GM18498 (cell line): ENCODE results near the gene LCT.
A peak's percentile ranks its signal among the peaks of the same experiment; 100 is the strongest.
"Not testable (repeated sequence)": the region's sequence is repeated elsewhere in the genome, so short reads cannot be mapped to it uniquely, and the experiment has no call there.

Experiments
- ATAC-seq: cut with Tn5 transposase; IDR thresholded peaks from one replicate; pipeline ENCODE4 v1.9.1; 2021; ENCODE audit warnings: mild to moderate bottlenecking, moderate library complexity; ENCODE audit not compliant: unreplicated experiment

LCT gene

DNA sequence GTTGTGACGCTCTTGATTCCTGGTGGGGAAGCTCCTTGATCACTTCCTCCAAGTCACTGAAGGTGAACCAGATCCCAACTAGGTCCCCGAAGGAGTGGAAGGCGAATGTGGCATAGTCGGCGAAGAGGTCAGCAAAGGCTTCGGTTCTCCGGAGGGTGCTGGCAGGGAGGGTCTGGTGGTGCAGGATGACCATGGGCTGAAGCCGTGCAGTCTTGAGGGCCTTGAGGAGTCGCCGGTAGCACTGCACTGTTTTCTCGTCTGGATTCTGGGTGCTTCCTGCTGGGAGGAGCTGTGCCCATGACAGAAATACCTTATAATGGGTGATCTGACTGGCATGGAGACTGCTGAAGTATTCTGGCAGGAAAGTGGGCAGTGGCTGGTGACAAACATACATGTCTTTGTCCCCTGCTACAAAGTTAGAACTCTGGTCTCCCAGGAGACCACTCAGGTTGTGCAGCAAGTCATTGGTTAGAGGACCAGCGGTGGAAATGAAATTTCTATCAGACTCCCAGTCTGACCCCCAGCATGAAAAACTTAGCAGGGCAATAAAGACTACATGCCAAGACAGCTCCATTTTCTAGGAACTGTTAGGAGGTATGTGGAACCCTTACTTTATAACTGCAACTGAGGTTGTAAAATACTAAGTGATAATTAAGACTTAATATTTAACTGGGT lies at the start of gene LCT:
Gene LCT (minus strand): TSS at position 589 of the 675 bp plus-strand sequence. CDS start 15 bp downstream, at position 574.
- ATAC-seq, result no peak

DNA sequence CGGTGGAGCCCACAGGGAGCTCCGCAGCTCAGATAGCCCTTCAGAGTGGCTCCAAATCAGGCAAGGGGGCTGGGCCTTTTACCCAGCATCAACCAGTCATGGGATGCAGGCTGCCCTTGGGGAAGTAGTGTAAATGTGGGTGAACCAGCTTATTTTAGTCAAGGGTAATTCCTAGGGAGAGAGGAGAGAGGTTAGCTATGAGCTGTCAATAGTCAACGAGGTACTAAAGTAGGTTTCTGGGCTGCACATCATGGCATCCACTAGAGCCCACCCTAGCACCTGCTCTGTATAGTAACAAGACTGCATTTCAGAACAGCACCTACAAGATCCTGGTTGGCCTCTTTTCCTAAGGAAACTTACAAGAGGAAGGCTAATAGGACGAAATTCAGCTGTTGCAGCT lies 48.7 kb upstream of the LCT start:
- ATAC-seq, result no peak

DNA sequence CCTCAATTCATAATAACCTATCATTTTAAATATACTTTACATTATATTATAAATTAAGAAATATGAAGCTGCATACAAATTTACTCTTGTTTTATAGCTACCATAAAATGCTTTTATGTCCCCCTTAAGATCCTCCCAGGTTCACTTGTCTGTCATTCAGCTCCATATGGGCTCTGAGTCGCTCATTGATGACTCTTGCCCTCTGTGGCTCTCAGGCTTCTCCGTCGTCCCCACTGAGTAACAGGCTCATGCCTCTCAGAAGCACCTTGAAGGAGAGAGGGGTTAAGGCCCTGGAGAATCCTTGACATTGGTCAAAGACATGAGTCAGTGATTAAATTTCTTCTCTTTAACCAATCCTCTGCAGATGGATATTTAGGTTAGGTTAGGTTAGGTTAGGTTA lies 45.4 kb upstream of the LCT start:
- no peak for ATAC-seq

DNA sequence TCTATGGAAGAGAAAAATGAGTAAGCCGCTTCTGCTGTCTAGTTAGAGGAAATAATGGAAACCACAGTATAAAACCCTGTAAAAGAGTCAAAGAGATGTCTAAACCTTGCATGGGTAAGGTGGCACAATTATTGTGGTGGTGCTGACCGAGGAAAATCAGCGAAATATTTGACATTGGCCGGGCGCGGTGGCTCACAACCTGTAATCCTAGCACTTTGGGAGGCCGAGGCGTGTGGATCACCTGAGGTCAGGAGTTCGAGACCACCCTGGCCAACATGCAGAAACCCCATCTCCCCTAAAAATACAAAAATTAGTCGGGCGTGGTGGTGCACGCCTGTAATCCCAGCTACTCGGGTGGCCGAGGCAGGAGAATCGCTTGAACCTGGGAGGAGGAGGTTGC lies 39.8 kb upstream of the LCT start:
- ATAC-seq, result not testable (repeated sequence)

DNA sequence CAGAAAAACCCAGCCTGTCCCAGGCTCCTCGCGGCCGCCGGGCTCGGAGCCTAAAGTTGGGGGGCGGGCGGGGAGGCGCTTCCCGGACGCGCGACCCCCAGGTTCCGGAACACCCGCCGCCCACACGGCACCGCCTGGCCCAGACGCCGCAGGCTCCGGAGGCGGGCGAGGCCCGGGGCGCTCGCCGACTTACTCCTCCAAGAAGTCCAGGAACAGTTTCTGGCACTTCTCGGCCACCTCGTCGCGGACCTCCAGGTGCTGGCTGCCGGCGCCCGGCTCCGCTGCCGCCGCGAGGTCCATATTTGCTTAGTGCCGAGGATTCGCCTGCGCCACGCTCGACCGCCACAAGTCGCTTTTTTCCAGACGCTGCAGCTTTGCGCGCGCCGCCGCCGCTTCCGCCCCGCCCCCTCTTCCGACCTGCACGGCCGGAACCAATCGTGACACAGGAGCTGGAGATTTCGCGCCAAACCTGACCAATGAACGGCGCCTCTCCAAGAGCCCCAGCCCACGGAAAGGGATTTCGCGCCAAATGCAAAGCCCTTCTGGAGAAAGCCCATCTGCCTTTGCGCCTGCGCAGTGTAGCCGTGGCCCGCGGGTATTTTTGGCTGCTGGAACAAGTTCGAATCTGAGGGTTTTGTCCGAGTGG lies 39.2 kb upstream of the LCT start, which contains the start of gene MCM6:
Gene MCM6 (minus strand): TSS at position 378 of the 646 bp plus-strand sequence. CDS start 78 bp downstream, at position 300.
- peak; percentile 94 for ATAC-seq

DNA sequence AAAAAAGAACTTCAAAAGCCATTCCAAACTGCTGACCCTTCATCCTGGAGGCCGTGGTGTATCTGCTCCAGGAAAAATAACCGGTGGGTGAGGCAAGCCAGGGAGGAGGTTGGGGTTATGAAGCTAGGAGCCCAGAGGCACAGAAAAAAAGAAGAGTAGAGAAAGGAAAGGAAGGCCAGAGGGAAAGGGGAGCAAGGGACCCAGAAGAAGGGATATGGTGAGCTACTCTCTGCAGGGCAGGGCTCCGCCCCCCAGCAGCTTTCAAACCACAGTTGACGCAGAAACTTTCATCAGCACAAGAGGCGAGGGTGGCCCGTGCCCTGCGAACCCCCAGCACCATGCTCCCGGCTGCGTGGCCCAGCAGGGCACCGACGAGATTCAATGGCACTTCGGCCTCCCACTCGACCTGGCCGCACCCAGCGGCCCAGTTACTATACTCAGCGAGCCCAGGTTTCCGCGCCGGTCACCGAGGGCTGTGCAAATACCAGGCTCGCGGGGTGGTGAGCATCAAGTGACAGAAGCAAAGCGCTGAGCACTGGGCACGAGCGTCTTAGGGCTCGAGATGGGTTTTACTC lies 38.6 kb upstream of the LCT start:
- ATAC-seq, result peak; percentile 69

DNA sequence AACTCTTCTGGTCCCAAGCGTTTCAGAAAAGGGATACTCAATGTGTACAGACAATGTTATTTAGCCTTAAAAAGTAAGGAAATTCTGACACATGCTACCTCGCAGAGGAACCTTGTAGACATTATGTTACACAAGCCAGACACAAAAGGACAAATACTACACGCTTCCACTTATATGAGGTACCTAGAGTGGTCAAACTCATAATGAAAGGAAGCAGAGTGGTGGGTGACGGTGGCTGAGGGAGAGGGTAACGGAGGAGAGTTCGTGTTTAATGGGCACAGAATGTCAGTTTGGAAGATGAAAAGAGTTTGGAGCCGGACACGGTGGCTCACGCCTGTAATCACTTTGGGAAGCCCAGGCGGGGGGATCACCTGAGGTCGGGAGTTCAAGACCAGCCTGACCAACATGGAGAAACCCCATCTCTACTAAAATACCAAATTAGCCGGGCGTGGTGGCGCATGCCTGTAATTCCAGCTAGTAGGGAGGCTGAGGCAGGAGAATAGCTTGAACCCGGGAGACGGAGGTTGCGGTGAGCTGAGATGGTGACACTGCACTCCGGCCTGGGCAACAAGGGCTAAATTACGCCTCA lies 37.9 kb upstream of the LCT start:
- ATAC-seq, result no peak

DNA sequence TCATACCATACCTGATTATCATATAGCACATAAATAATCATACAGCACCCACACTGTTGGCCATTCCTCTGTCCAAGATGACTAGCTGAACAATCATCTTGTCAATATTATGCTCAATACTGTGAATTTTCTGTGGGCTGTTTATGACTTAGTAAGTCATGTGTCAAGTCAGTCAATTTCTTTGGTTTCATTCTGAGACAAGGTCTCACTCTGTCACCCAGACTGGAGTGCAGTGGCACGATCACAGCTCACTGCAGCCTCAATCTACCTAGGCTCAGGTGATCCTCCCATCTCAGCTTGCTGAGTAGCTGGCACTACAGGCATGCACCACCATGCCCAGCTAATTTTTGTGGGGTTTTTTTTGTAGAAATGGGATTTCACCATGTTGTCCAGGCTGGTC lies 33.6 kb upstream of the LCT start:
- ATAC-seq, result no peak

DNA sequence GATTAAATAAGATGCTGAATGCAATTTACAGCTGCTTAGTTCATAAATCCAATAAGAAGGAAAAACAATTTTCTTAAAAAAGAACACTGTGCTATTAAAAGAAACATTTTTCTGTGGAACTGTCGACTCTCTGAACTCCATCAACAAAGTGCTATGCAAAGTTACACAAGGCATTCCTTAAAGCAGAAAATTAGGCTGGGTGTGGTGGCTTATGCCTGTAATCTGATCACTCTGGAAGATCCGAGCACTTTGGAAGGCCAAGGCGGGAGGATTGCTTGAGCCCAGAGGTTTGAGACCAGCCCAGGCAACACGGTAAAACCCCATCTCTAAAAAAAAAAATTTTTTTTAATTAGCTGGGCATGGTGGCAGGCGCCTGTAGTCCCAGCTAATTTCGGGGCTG lies 26.2 kb upstream of the LCT start:
- ATAC-seq, result no peak

DNA sequence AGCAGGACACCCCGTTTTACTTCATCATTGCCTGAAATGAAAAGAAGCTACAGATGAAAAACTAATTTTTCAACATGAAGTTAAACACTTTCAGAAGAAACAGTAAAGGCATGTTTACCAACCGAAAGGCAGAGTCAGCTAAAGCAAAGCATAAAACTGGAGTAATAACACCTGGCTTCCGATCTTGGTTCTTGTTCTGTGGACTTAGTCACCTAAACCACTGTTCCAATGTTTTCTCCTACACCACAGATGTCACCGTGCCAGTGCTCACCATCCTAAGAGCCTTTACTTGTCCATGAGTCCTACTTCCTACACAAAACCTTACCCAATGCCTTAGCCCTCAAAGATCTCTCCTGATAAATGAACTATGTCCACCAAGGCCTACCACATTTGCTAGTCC lies 25.7 kb upstream of the LCT start:
- no peak for ATAC-seq

DNA sequence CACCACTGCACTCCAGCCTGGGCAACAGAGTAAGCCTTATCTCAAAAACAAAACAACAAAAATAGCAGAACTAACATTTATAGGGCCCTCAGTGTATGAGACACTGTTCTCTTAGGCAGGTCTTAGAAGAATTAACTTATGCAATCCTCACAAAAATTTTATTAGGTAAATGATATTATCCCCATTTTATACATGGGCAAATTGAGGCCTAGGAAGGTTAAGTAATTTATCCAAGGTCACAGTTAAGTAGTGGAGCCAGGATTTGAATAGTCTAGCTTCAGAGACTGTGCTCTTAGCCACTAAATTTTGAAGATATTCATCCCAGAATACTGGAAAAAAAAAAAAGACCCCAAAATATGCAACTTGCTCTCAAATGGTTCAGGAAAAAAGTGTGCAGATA lies 16.4 kb upstream of the LCT start:
- ATAC-seq, result no peak

DNA sequence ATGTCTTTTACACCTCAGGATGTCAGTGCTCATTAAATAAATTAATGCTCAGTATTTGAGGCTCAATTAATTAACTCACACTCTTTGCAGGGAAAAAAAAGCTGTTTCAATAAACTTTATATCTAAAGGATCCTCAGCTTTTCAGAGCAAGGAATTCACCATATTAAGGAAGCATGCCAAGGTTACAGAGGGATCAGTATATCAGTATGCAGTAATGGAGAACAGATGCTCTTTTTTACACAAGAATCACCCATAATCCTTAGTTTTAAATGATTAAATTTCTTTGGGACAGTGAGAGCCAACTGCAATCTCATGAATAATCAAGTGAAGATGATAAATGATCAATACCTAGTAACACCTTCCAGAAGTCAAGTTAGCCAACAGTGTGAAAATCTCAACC lies 14.9 kb upstream of the LCT start:
- ATAC-seq, result no peak

DNA sequence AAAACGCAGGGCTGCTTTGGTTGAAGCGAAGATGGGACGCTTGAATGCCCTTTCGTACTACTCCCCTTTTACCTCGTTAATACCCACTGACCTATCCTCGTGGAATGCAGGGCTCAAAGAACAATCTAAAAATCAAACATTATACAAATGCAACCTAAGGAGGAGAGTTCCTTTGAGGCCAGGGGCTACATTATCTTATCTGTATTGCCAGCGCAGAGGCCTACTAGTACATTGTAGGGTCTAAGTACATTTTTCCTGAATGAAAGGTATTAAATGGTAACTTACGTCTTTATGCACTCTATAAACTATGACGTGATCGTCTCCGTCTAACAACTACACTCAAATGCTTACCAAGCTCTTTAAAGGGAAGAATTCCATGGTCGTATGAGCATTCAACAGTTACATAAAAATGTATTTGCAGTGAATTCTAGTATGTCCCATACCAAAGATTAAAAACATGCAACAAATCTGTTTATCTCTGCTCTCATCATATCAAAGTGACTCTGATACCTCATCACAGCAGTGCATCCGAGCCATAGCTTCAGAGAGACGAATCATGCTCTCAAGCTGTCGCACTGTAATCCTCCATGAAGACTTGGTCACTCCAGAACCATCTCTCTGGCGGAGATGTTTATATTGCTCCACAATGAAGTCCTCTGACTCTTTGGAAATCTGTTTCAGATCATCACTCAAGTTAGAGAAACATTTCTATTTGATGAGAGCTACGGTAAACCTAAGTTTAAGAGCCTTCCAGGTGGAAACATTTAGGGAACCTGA lies 14.1 kb upstream of the LCT start:
- no peak for ATAC-seq

DNA sequence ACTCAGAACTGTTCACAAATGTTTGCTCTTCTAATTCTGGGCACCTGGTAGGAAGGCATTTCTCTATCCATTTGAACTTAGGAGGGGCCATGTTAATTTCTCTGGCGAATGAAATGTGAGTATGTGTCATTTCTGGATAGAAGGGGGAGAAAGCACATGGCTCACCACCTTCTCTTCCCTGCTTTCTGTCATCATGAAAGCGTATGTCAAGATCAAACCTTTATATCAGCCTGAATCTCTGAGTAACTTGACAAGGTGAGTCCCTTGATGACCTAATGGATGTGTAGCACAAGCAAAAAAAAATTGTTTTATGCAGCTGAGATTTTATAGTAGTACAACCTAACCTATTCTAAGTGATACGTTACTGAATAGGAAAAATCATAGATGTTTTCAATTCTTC lies 12.1 kb upstream of the LCT start:
- ATAC-seq, result no peak

DNA sequence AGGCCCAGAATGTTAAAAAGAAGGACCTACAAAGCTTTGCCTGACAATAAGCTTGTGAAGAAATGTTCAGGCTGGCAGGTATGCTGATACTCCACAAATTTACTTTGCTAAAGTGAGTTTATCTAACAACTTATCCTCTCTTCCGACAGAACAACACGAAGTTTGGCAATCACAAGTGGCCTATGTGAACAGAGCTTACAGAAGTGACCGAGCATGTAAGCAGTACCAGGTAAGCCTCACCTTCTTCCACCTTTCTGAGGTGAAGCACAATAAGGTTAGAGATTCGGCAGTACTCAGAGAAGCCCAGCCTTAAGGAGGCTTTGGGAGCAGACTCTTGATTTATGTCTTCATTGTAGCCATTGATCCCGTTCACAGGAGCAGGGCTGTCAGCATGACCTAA lies 9.0 kb upstream of the LCT start:
- ATAC-seq, result no peak

DNA sequence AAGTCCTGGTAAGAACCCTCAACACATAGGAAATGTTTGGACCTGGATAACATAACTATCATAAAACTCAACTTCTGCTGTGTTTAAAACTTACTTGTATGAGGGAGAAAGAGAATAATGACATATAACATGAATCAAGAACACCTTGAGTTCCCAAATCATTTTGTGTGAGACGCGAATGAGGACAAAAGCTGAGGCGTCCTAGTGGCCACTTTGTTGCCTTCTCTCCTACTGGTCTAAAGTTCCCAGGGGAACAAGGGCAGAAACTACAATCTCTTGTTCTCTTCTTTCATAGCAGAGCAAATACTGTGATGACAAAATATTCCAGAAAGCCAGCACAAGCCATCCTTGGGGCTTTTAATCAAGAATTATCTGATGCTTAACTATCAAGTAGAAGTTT lies 8.3 kb upstream of the LCT start:
- ATAC-seq, result no peak

DNA sequence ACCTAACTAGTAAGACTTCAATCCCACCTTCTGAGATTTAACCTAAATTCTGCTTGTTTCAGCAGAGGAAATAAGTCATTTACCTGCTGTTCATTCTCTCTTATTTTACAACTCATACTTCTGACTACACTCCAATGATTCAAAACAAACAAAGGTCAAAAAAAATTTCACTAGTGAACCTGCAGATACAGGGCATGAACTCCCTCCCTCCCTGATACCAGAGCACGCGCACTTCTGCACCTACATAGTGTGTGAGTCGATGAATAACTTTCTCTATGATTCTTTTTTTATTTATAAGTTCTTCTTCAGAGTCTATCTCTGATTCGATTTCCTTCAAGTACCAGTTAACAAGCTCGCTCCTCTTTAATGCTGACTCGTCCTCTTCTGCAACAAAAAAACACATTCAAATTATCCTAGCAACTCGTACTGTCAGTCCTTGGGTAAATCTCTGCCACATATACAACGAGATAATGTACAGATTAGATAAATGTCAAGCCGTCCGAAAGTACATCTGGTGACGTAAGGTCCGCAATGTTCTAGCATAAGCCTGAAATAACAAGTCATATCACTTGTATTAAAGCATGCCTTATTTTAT lies 7.4 kb upstream of the LCT start:
- ATAC-seq, result no peak

DNA sequence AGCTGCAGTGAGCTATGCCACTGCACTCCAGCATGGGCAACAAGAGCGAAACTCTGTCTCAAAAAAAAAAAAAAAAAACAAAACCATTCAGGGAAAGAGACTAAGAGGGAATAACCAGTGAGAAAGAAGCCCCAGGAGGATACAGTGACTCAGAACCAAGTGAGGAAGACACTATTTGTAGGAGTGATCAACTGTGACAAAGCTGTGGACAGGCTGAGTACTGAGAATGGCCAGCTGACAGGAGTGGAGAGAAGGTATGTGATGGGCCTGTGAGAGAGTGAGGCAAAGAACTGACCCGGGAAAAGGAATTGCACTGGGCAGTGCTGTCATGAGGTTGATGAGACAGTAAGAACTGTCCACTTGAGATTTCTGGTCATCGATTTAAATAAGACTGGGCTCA lies 6.7 kb upstream of the LCT start:
- ATAC-seq, result no peak

DNA sequence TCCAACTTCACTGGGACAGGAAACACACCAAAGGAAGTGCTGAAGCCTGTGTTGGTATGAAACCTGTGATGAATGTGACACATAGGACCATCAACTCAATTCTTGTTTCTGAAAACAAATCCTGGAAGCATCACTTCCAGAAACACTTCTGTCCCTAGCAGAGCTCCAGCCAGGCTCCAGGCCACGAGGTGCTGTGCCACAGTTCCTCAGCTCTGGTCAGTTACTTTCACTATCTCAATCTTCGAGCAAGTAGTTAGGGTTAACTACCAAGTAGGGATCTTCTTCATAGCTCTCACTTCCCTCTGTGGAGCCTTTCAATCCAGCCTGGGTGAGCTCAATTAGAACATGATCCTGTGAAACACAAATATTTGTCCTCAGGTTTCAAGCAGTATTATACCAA lies 3.6 kb upstream of the LCT start:
- ATAC-seq, result no peak

DNA sequence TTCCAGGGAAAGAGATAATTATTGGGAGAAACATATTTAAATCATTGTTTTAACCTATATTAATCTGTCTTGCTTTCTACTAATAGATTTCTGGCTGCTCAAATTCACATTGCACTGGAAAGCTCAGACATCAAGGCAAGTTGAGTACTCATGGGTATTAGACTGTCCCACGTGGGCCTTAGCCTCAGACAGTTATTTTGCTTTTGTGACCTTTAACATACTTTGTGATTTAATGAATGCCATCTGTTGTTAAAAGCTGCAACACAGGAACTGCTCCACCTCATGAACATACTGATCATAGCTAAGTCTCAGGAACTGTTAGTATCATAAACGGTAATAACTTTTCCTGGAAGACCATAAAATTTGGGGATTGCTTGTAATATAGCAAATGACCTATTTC lies 2.7 kb upstream of the LCT start:
- no peak for ATAC-seq

DNA sequence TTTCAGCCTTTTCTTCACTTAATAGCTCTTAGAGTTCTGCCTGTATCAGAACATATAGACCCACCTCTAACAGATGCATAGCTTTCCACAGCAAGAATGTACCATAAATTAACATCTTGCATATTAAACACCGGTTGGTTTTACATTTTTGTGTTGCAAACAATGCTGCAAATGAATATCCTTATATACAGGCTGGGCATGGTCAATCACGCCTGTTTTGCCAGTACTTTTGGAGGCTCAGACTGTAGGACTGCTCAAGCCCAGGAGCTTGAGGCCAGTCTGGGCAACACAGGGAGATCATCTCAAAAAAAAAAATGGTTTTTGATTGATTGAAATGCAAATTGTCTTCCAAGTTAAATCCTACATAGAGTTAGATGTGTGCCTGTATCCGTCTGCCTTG lies 1.5 kb upstream of the LCT start:
- ATAC-seq, result no peak
